ENCODE measurements around the gene SETD2. TPM values are rescaled to one million over a fixed set of nuclear protein-coding genes. Genes with fewer than 3 reads are reported as not detected.

Gene SETD2
- total and polyA plus RNA-seq, 2 of the 8 experiments (the other 6 are each of a cell fraction or from before 2014, with no cell fraction given), result 15.7 to 46.3 TPM

GRCh38 chr3:46996689-46997452 lies 167.0 kb downstream of the SETD2 start (continued):
- TF ChIP-seq, protein P1, sequence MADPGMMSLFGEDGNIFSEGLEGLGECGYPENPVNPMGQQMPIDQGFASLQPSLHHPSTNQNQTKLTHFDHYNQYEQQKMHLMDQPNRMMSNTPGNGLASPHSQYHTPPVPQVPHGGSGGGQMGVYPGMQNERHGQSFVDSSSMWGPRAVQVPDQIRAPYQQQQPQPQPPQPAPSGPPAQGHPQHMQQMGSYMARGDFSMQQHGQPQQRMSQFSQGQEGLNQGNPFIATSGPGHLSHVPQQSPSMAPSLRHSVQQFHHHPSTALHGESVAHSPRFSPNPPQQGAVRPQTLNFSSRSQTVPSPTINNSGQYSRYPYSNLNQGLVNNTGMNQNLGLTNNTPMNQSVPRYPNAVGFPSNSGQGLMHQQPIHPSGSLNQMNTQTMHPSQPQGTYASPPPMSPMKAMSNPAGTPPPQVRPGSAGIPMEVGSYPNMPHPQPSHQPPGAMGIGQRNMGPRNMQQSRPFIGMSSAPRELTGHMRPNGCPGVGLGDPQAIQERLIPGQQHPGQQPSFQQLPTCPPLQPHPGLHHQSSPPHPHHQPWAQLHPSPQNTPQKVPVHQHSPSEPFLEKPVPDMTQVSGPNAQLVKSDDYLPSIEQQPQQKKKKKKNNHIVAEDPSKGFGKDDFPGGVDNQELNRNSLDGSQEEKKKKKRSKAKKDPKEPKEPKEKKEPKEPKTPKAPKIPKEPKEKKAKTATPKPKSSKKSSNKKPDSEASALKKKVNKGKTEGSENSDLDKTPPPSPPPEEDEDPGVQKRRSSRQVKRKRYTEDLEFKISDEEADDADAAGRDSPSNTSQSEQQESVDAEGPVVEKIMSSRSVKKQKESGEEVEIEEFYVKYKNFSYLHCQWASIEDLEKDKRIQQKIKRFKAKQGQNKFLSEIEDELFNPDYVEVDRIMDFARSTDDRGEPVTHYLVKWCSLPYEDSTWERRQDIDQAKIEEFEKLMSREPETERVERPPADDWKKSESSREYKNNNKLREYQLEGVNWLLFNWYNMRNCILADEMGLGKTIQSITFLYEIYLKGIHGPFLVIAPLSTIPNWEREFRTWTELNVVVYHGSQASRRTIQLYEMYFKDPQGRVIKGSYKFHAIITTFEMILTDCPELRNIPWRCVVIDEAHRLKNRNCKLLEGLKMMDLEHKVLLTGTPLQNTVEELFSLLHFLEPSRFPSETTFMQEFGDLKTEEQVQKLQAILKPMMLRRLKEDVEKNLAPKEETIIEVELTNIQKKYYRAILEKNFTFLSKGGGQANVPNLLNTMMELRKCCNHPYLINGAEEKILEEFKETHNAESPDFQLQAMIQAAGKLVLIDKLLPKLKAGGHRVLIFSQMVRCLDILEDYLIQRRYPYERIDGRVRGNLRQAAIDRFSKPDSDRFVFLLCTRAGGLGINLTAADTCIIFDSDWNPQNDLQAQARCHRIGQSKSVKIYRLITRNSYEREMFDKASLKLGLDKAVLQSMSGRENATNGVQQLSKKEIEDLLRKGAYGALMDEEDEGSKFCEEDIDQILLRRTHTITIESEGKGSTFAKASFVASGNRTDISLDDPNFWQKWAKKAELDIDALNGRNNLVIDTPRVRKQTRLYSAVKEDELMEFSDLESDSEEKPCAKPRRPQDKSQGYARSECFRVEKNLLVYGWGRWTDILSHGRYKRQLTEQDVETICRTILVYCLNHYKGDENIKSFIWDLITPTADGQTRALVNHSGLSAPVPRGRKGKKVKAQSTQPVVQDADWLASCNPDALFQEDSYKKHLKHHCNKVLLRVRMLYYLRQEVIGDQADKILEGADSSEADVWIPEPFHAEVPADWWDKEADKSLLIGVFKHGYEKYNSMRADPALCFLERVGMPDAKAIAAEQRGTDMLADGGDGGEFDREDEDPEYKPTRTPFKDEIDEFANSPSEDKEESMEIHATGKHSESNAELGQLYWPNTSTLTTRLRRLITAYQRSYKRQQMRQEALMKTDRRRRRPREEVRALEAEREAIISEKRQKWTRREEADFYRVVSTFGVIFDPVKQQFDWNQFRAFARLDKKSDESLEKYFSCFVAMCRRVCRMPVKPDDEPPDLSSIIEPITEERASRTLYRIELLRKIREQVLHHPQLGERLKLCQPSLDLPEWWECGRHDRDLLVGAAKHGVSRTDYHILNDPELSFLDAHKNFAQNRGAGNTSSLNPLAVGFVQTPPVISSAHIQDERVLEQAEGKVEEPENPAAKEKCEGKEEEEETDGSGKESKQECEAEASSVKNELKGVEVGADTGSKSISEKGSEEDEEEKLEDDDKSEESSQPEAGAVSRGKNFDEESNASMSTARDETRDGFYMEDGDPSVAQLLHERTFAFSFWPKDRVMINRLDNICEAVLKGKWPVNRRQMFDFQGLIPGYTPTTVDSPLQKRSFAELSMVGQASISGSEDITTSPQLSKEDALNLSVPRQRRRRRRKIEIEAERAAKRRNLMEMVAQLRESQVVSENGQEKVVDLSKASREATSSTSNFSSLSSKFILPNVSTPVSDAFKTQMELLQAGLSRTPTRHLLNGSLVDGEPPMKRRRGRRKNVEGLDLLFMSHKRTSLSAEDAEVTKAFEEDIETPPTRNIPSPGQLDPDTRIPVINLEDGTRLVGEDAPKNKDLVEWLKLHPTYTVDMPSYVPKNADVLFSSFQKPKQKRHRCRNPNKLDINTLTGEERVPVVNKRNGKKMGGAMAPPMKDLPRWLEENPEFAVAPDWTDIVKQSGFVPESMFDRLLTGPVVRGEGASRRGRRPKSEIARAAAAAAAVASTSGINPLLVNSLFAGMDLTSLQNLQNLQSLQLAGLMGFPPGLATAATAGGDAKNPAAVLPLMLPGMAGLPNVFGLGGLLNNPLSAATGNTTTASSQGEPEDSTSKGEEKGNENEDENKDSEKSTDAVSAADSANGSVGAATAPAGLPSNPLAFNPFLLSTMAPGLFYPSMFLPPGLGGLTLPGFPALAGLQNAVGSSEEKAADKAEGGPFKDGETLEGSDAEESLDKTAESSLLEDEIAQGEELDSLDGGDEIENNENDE (IDR thresholded peaks at IDR 0.05; ENCODE audit: insufficient replicate concordance, low read length), result no peak
- no peak for TF ChIP-seq CHD2 (IDR thresholded peaks at IDR 0.05; ENCODE audit: low read length)
- TF ChIP-seq YY1 (IDR thresholded peaks at IDR 0.05; ENCODE audit: low read depth, low read length), result no peak
- TF ChIP-seq CEBPB (IDR thresholded peaks at IDR 0.05; ENCODE audit: low read depth, low read length), result no peak
- TF ChIP-seq KDM5A (IDR thresholded peaks at IDR 0.05; ENCODE audit: low read length), result no peak
- no peak for TF ChIP-seq EZH2 (IDR thresholded peaks at IDR 0.05; ENCODE audit: low read depth, low read length, severe bottlenecking)
- TF ChIP-seq, protein P2, sequence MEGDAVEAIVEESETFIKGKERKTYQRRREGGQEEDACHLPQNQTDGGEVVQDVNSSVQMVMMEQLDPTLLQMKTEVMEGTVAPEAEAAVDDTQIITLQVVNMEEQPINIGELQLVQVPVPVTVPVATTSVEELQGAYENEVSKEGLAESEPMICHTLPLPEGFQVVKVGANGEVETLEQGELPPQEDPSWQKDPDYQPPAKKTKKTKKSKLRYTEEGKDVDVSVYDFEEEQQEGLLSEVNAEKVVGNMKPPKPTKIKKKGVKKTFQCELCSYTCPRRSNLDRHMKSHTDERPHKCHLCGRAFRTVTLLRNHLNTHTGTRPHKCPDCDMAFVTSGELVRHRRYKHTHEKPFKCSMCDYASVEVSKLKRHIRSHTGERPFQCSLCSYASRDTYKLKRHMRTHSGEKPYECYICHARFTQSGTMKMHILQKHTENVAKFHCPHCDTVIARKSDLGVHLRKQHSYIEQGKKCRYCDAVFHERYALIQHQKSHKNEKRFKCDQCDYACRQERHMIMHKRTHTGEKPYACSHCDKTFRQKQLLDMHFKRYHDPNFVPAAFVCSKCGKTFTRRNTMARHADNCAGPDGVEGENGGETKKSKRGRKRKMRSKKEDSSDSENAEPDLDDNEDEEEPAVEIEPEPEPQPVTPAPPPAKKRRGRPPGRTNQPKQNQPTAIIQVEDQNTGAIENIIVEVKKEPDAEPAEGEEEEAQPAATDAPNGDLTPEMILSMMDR (IDR thresholded peaks at IDR 0.05; ENCODE audit: control extremely low read depth in 1 of 3, insufficient read depth in 1 of 3, low read depth in 1 of 3, low read length in 3 of 3), result no peak

Measured in H1 (cell line).